Ovary (tissue), 9 donors: ENCODE measurements around the gene CHPF. TPM values are rescaled to one million over a fixed set of nuclear protein-coding genes. Genes with fewer than 3 reads are reported as not detected.

Experiments used
- DNase-seq, 5 donors: peaks; one replicate each; pipeline ENCODE4 v3.0.0-alpha.2; 2019 to 2020
- H3K27ac ChIP-seq, 2 donors: fragments of 200-600 bp; one replicate each; pipeline versions ENCODE4 v1.5.1 to v1.8.0; 2019 to 2022
- H3K27me3 ChIP-seq: fragments of 200-600 bp; one replicate; pipeline ENCODE4 v1.8.0; 2022
- H3K36me3 ChIP-seq: fragments of 200-600 bp; sonication (generic); one replicate; pipeline ENCODE4 v1.5.1; 2019
- H3K4me1 ChIP-seq: one replicate; pipeline ENCODE4 v1.8.1; 2013; ENCODE audit warnings: mild to moderate bottlenecking, moderate library complexity; ENCODE audit not compliant: insufficient read depth
- H3K4me3 ChIP-seq: fragments of 200-600 bp; sonication (generic); one replicate; pipeline ENCODE4 v1.5.1; 2017
- H3K9me3 ChIP-seq, 2 donors: fragments of 200-600 bp in 1 of 2; sonication (generic) in 1 of 2; one replicate each; pipeline versions ENCODE4 v1.5.1 to v1.8.1; 2013 to 2019; ENCODE audit warnings: mild to moderate bottlenecking in 1 of 2, moderate library complexity in 1 of 2
- EP300 ChIP-seq: sonication (generic); formaldehyde crosslinking; IDR thresholded peaks from one replicate; pipeline ENCODE4 v1.6.1; 2017; ENCODE audit warnings: antibody characterized with exemption
- POLR2A ChIP-seq: fragments of 450-650 bp; IDR thresholded peaks from one replicate; pipeline ENCODE4 v1.6.1; 2017; ENCODE audit warnings: antibody characterized with exemption, mild to moderate bottlenecking, moderate library complexity
- WGBS, 3 donors: extraction: QIAGEN DNeasy Blood & Tissue Kit in 1 of 3; methylation state at CpG; one replicate each; pipeline versions ENCODE4 v1.1.5 to v1.1.7; 2013 to 2017; 5-methylcytosine and 5-hydroxymethylcytosine counted together
- intact Hi-C, 4 donors: fragments of 100-400 bp; cut with DNase I; formaldehyde crosslinking; loops; one replicate each; pipeline versions ENCODE4 v1.11.0 to v1.15.1; 2022 to 2023
- polyA plus RNA-seq, 2 donors: library from polyadenylated mRNA; stranded (reverse); fragments of 200-250 nt in 1 of 2; fragments of 350-450 nt in 1 of 2; fragmentation: Illumina TruSeq in 1 of 2; extraction: RNeasy Lipid Tissue Mini Kit (QIAGEN cat#74804) in 1 of 2; gene quantifications; one replicate each; pipeline ENCODE4 v1.2.3, GENCODE V29; 2013 to 2014
- total RNA-seq, 7 donors: library from RNA; depleted of rRNA in 2 of 7; stranded (reverse); fragments of >200 nt in 2 of 7; fragmentation: NEBNext Ultra II Directional in 3 of 7; extraction: Animal tissue kit (Norgen Biotek cat#: 25700) in 3 of 7; gene quantifications; one replicate each; pipeline versions ENCODE4 v1.1.0 to v1.2.4, GENCODE V29; 2016 to 2023
- TF ChIP-seq, protein P1 (sequence below), 3 donors: fragments of 450-650 bp in 2 of 3; fragments of 200-600 bp in 1 of 3; IDR thresholded peaks; one replicate each; pipeline versions ENCODE4 v1.5.1 to v1.8.0; 2016 to 2022; ENCODE audit warnings: antibody characterized with exemption in 3 of 3, mild to moderate bottlenecking in 1 of 3
- donor health status: DM: no; HTN: no; CAD: no; lungs with moderate emphysema.
- donor health status: DM: no; HTN: no; CAD: no.
- donor health status: Bipolar disorder and iron deficiency.
- donor health status: DM: yes; HTN: yes; CAD: no.
- donor health status: DM: no; HTN: no; CAD: no.
- donor health status: DM: yes; HTN: yes; CAD: no.

CHPF gene
- total and polyA plus RNA-seq, 9 donors: 4.0 to 181 (median 120) TPM

DNA sequence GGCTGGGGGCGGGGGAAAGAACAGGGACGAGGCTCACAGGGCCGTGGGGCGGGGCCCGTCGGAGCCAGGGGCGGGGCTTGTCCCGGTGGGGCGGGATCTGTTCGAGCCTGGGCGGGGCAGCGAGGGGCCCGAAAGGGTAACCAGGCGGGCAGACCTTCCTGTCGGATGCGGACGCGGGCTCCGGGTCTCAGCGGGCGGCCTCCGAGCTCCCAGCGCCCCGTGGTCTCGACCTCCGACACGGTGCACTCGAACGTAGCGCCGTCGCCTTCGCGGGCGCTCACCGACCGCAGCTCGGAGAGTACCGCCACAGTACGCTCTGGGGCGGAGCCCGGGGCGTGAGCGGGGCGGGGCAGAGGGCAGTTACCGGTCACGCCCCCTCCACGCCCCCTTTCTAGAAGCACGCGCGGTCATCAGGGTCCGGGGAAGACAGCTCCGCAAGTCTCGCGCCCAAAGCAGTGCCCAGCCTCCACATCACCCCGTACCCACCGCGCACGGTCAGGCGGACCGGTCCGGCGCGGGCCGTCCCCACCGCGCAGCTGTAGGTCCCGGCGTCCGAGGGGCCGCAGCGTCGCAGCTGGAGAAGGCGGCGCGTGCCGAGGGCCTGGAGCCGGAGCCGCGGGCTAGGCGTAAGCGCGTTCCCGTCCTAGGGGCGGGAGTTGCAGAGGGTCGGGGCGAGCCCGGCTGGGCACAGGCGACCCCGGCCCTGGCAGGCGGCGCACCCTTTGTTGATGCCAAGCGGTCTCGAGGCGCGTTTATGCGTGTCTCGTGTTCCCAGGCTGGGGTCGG lies 9.0 kb upstream of the CHPF start:
- H3K4me1 ChIP-seq: peaks cover 6% of the 10 kb centered on the region
- H3K36me3 ChIP-seq: no peaks in the 10 kb centered on the region
- WGBS, 3 donors: 0 to 1% (median 1%) methylated on average over 61 to 99 of the region's 99 CpGs
- peak overlapping the region; percentile 70 for H3K4me3 ChIP-seq
- H3K27ac ChIP-seq: peak overlapping the region; percentile 66 to 92
- peak; percentile 94 to 99 (median 96) for DNase-seq
- intact Hi-C loops: loop anchor here in 2 of 4 donors (5.0 kb wide), 2 partner anchors 55 to 80 kb away; no protein-coding TSS in a partner anchor
- H3K27me3 ChIP-seq: no peaks in the 10 kb centered on the region
- TF ChIP-seq, protein P1, sequence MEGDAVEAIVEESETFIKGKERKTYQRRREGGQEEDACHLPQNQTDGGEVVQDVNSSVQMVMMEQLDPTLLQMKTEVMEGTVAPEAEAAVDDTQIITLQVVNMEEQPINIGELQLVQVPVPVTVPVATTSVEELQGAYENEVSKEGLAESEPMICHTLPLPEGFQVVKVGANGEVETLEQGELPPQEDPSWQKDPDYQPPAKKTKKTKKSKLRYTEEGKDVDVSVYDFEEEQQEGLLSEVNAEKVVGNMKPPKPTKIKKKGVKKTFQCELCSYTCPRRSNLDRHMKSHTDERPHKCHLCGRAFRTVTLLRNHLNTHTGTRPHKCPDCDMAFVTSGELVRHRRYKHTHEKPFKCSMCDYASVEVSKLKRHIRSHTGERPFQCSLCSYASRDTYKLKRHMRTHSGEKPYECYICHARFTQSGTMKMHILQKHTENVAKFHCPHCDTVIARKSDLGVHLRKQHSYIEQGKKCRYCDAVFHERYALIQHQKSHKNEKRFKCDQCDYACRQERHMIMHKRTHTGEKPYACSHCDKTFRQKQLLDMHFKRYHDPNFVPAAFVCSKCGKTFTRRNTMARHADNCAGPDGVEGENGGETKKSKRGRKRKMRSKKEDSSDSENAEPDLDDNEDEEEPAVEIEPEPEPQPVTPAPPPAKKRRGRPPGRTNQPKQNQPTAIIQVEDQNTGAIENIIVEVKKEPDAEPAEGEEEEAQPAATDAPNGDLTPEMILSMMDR (IDR thresholded peaks at IDR 0.05): no peak
- TF ChIP-seq POLR2A: peak; percentile 30
- H3K9me3 ChIP-seq: no peaks in the 10 kb centered on the region

- peak; percentile 83 to 88 (median 85) for DNase-seq
- H3K36me3 ChIP-seq: no peaks in the 10 kb centered on the region
- H3K27ac ChIP-seq: peak overlapping the region; percentile 66 to 92
- peak; percentile 56 for TF ChIP-seq POLR2A
- TF ChIP-seq, protein P1 (IDR thresholded peaks at IDR 0.05): no peak
- H3K27me3 ChIP-seq: no peaks in the 10 kb centered on the region
- H3K4me1 ChIP-seq: peaks cover 6% of the 10 kb centered on the region
- intact Hi-C loops: loop anchor here in 2 of 4 donors (5.0 kb wide), 2 partner anchors 56 to 81 kb away; no protein-coding TSS in a partner anchor
- WGBS, 3 donors: 2 to 5% (median 4%) methylated on average over 42 to 54 of the region's 54 CpGs
- peak overlapping the region; percentile 70 for H3K4me3 ChIP-seq
- H3K9me3 ChIP-seq: no peaks in the 10 kb centered on the region
These were observed 8.1 kb upstream of the CHPF start for GRCh38 chr2:219551441-219552381.

DNA sequence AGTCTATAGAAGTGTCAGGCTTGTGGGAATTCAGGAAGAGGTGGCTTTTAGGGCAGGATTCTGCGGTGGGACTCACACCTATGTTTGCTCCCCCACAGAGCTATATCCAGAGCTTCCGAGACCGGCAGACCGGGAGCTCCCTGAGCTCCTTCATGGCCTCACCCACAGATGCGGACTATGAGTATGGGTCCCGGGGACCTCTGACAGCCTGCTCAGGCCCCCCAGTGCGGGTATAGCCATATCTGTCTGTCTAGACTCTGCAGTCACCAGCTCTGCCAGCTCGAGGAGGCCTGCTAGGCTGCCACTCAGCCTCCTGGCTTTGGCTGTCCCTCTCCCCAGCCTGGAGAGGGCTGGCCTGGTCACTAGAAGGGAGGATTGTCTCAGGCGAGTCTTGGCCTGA lies 6.0 kb upstream of the CHPF start:
- H3K9me3 ChIP-seq: no peaks in the 10 kb centered on the region
- no peak overlapping the region for H3K27ac ChIP-seq
- 88 to 97% (median 93%) methylated on average over 7 to 9 of the region's 9 CpGs for WGBS, 3 donors
- TF ChIP-seq, protein P1 (IDR thresholded peaks at IDR 0.05): no peak
- no peak for TF ChIP-seq POLR2A
- TF ChIP-seq EP300: no peak
- peak in 1 of 5 donors; percentile 35 for DNase-seq
- H3K4me3 ChIP-seq: no peak overlapping the region
- H3K4me1 ChIP-seq: peaks cover 7% of the 10 kb centered on the region
- no peaks in the 10 kb centered on the region for H3K36me3 ChIP-seq
- intact Hi-C loops: loop anchor here in 2 of 4 donors (5.0 kb wide), 2 partner anchors 58 to 83 kb away; no protein-coding TSS in a partner anchor
- H3K27me3 ChIP-seq: no peaks in the 10 kb centered on the region

GRCh38 chr2:219548990-219549389 lies 5.4 kb upstream of the CHPF start:
- H3K27ac ChIP-seq: no peak overlapping the region
- H3K9me3 ChIP-seq: no peaks in the 10 kb centered on the region
- DNase-seq: peak in 3 of 5 donors; percentile 12 to 38 (median 36)
- TF ChIP-seq EP300 (no peak), POLR2A (no peak)
- TF ChIP-seq, protein P1 (IDR thresholded peaks at IDR 0.05): no peak
- H3K36me3 ChIP-seq: no peaks in the 10 kb centered on the region
- H3K27me3 ChIP-seq: no peaks in the 10 kb centered on the region
- WGBS, 3 donors: 90 to 94% (median 91%) methylated on average over 18 of the region's 18 CpGs
- intact Hi-C loops: no loop called here
- H3K4me3 ChIP-seq: no peak overlapping the region
- peaks cover 10% of the 10 kb centered on the region for H3K4me1 ChIP-seq
